Osteoblast (primary cell): ENCODE data around the gene ZNF106. TPM values are rescaled to one million over a fixed set of nuclear protein-coding genes. Genes with fewer than 3 reads are reported as not detected.

ENCODE experiments used
- DNase-seq: peaks from one replicate; pipeline ENCODE4 v3.0.0; 2011; ENCODE audit warnings: low spot score, mixed read lengths; ENCODE audit not compliant: insufficient read length; ENCODE audit errors: missing footprints
- H2AFZ ChIP-seq: 2 replicates; pipeline ENCODE4 v1.6.0; 2011; ENCODE audit warnings: mild to moderate bottlenecking, low read length
- H3K27ac ChIP-seq: 2 replicates; pipeline ENCODE4 v1.5.1; 2011; ENCODE audit warnings: mild to moderate bottlenecking, low read depth, low read length, moderate library complexity
- H3K27me3 ChIP-seq: 2 replicates; pipeline ENCODE4 v1.6.0; 2012; ENCODE audit warnings: mild to moderate bottlenecking, control low read depth, inconsistent platforms, low read length, moderate library complexity; ENCODE audit not compliant: insufficient read depth
- H3K36me3 ChIP-seq: 2 replicates; pipeline ENCODE4 v1.5.1; 2011; ENCODE audit warnings: mild to moderate bottlenecking, low read length, control low read depth, moderate library complexity; ENCODE audit not compliant: insufficient read depth
- H3K4me1 ChIP-seq: 2 replicates; pipeline ENCODE4 v1.5.1; 2011; ENCODE audit warnings: mild to moderate bottlenecking, low read length, control low read depth, moderate library complexity; ENCODE audit not compliant: insufficient read depth
- H3K4me2 ChIP-seq: 2 replicates; pipeline ENCODE4 v1.6.0; 2011; ENCODE audit warnings: mild to moderate bottlenecking, low read length; ENCODE audit not compliant: insufficient read depth
- H3K4me3 ChIP-seq: fragments of 200-600 bp; sonication (generic); 3 replicates; pipeline ENCODE4 v1.5.1; 2012; ENCODE audit warnings: mild to moderate bottlenecking, low read length, inconsistent platforms; ENCODE audit not compliant: insufficient read depth
- H3K79me2 ChIP-seq: 2 replicates; pipeline ENCODE4 v1.6.0; 2012; ENCODE audit warnings: mild to moderate bottlenecking, low read length, control low read depth, inconsistent platforms; ENCODE audit not compliant: insufficient read depth
- H3K9me3 ChIP-seq: 2 replicates; pipeline ENCODE4 v1.5.1; 2011; ENCODE audit warnings: low read depth, low read length, control low read depth
- H4K20me1 ChIP-seq: 2 replicates; pipeline ENCODE4 v1.6.0; 2012; ENCODE audit warnings: mild to moderate bottlenecking, low read length, control low read depth; ENCODE audit not compliant: insufficient read depth
- CTCF ChIP-seq: IDR thresholded peaks from 2 replicates; pipeline ENCODE4 v1.5.1; 2011; ENCODE audit warnings: mild to moderate bottlenecking, low read depth, low read length, moderate library complexity; ENCODE audit errors: extremely low read depth
- total RNA-seq: library from RNA; depleted of rRNA; stranded (reverse); fragments of >200 nt; gene quantifications from 2 replicates; pipeline ENCODE4 v1.2.3, GENCODE V29; 2012

ZNF106 gene
- total RNA-seq, 1 donor, result 89.0 TPM

DNA sequence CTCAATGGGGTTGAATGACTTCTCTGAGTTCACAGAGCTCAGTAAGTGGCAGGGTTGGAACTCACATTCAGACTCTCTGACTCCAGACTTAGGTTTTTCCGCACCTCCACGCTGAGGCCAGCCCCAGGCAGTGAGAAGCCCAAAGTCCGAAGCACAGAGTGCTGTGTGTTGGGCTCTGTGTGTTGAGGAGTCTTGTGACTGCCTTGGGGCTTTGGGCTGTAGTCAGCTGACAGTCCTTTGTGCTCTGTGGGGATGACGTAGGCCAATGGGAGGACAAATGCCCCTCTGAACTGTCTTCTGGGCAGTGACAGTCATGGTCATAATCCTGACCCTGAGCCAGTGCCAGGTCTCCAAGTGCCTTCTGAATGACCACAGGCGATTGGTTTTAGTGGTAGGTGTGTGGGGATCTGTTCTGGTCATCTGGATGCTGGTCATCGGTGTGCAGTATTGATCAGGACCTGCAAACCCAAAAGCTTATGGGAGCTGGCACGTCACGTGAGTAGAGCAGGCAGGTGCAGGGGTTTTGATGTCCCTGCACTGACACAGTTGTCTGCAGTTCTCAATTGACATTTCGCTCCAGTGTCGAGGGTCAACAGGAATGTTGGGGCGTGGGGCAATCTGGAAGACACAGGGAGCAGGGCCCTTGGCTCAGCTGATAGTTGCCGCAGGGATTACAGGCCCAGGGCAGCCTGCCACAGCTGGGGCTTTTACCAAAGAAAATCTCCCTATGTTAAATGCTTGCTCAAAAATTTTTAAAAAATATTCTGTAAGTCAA is 86.3 kb downstream of the ZNF106 start:
- no peaks in the 10 kb centered on the region for H3K27me3 ChIP-seq
- H3K9me3 ChIP-seq, result no peaks in the 10 kb centered on the region
- DNase-seq, result no peak
- no peak for TF ChIP-seq CTCF
- no peaks in the 10 kb centered on the region for H3K36me3 ChIP-seq
- no peak overlapping the region for H3K4me2 ChIP-seq
- H3K4me1 ChIP-seq, result no peaks in the 10 kb centered on the region
- H3K79me2 ChIP-seq, result no peaks in the 10 kb centered on the region
- no peak overlapping the region for H2AFZ ChIP-seq
- no peak overlapping the region for H3K4me3 ChIP-seq
- H4K20me1 ChIP-seq, result no peaks in the 10 kb centered on the region
- H3K27ac ChIP-seq, result no peak overlapping the region

- Histone ChIP-seq H3K4me1 (no peaks in the 10 kb centered on the region), H3K79me2 (no peaks in the 10 kb centered on the region), H2AFZ (no peak overlapping the region), H3K27me3 (no peaks in the 10 kb centered on the region), H3K27ac (no peak overlapping the region), H3K4me2 (no peak overlapping the region), H3K4me3 (no peak overlapping the region), H3K36me3 (no peaks in the 10 kb centered on the region), H4K20me1 (no peaks in the 10 kb centered on the region), H3K9me3 (no peaks in the 10 kb centered on the region)
- TF ChIP-seq CTCF, result no peak
- no peak for DNase-seq
Measured at GRCh38 chr15:42403389-42403788, 87.6 kb downstream of the ZNF106 start.

DNA sequence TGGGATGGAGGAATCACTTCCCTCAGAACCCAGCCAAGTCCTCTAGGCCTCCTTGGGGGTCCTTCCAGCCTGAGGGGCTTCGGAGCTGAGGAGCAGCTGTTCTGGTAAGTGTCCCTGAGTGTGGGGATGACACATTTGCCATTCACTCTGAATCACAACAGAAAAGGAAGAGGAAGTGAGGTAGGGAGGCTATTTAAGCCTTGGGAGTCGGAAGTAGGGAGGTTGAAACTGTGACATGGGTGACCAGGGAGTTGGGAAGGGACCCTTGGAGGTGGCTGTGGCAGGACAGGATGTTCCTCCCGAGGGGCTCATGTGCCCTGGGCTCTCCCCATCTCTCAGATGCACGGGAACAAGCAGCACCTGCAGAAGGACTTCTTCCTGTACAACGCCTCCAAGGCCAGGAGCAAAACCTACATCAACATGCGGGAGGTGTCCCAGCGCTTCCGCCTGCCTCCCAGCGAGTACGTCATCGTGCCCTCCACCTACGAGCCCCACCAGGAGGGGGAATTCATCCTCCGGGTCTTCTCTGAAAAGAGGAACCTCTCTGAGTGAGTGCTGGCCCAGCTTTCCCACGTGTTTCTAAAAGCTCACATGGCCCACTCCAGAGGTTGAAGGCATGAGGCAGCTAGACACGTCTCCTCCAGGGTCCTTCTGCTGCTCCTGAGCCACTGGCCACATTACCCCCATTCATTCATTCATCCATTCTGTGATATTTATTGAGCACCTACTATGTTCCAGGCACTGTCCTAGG is 88.3 kb downstream of the ZNF106 start:
- no peak for TF ChIP-seq CTCF
- H3K79me2 ChIP-seq, result no peaks in the 10 kb centered on the region
- DNase-seq, result no peak

More for the DNA sequence above, 88.3 kb downstream of the ZNF106 start:
- Histone ChIP-seq H3K27ac (no peak overlapping the region), H3K4me2 (no peak overlapping the region), H3K27me3 (no peaks in the 10 kb centered on the region), H2AFZ (no peak overlapping the region), H3K4me1 (no peaks in the 10 kb centered on the region), H3K36me3 (no peaks in the 10 kb centered on the region), H3K9me3 (no peaks in the 10 kb centered on the region), H3K4me3 (no peak overlapping the region), H4K20me1 (no peaks in the 10 kb centered on the region)
